ENCODE data around the gene LLCFC1.

GRCh38 chr7:142950235-142950634, 11.0 kb downstream of the LLCFC1 start:
- TF ChIP-seq GATA2 (IDR thresholded peaks at IDR 0.05; ENCODE audit: low read depth, low read length) (no peak), GATA3 (IDR thresholded peaks at IDR 0.05; ENCODE audit: low read depth, low read length) (no peak)

All from SH-SY5Y (cell line).